Activated CD4-positive, alpha-beta T cell treated with anti-CD3 and anti-CD28 coated beads, Interleukin-2, amount 10 ng/mL, durations not matched to agents 24 days and 14 days (primary cell): ENCODE measurements around the gene EEFSEC. TPM values are rescaled to one million over a fixed set of nuclear protein-coding genes. Genes with fewer than 3 reads are reported as not detected.

Experiments used
- total RNA-seq: library from RNA; stranded (reverse); gene quantifications from 2 replicates; pipeline ENCODE4 v1.2.3, GENCODE V29; 2022

EEFSEC gene
- total RNA-seq, 1 donor from 2014 or later, result 21.3 TPM

Other genes with a start within 250 kb of the EEFSEC start
- not detected in 2 replicates for gene KBTBD12, start 238.2 kb upstream of the EEFSEC start, total RNA-seq
- 194 TPM in 2 replicates for gene SEC61A1, start 101.0 kb upstream of the EEFSEC start, total RNA-seq
- 149 and 150 TPM in 2 replicates for gene RUVBL1, start 29.7 kb upstream of the EEFSEC start, total RNA-seq